ENCODE results near the gene MINDY4. TPM values are rescaled to one million over a fixed set of nuclear protein-coding genes. Genes with fewer than 3 reads are reported as not detected.

The MINDY4 gene
- total RNA-seq, 4 donors from 2014 or later: 8.4 to 31.1 (median 20.2) TPM

DNA sequence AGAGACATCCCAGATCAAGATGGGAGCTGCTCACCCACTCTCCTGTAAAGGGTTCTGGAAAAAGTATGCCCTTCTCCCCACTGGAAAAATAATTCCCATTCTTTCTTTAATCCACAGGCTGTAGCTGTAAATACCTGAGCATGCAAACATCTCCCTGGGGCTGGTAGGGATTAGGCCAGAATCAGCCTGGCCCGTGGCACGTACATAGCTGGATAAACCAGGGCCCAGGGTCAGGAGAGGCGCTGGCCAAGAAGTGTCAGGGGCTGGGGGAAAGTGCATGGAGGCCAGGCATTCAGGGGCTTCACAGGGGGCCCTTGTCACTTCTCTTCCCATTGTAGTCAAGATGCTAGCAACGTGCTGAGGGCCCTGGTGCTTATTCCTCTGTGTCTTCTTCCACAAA lies 109.7 kb downstream of the MINDY4 start:
- Histone ChIP-seq H3K27me3 (no peaks in the 10 kb centered on the region), H3K27ac (replicated peaks in 1 of 4) (peak overlapping the region; percentile 50 to 71 (median 57)), H3K4me1 (peaks cover 6 to 57% (median 43%) of the 10 kb centered on the region in 4 donors), H3K9me3 (no peaks in the 10 kb centered on the region), H3K4me3 (no peak overlapping the region), H3K36me3 (peaks cover 0 to 31% (median 18%) of the 10 kb centered on the region in 4 donors)
- no peak for DNase-seq (ENCODE audit: extremely low spot score)
- WGBS: 73% methylated on average over 4 of the region's 4 CpGs
- TF ChIP-seq POLR2AphosphoS5 (IDR thresholded peaks at IDR 0.05) (no peak), EP300 (IDR thresholded peaks at IDR 0.05) (no peak), POLR2A (IDR thresholded peaks at IDR 0.05; ENCODE audit: low read depth) (no peak)
- TF ChIP-seq, protein P1, sequence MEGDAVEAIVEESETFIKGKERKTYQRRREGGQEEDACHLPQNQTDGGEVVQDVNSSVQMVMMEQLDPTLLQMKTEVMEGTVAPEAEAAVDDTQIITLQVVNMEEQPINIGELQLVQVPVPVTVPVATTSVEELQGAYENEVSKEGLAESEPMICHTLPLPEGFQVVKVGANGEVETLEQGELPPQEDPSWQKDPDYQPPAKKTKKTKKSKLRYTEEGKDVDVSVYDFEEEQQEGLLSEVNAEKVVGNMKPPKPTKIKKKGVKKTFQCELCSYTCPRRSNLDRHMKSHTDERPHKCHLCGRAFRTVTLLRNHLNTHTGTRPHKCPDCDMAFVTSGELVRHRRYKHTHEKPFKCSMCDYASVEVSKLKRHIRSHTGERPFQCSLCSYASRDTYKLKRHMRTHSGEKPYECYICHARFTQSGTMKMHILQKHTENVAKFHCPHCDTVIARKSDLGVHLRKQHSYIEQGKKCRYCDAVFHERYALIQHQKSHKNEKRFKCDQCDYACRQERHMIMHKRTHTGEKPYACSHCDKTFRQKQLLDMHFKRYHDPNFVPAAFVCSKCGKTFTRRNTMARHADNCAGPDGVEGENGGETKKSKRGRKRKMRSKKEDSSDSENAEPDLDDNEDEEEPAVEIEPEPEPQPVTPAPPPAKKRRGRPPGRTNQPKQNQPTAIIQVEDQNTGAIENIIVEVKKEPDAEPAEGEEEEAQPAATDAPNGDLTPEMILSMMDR (IDR thresholded peaks at IDR 0.05): no peak
- intact Hi-C loops (cut with DNase I): no loop called here

DNA sequence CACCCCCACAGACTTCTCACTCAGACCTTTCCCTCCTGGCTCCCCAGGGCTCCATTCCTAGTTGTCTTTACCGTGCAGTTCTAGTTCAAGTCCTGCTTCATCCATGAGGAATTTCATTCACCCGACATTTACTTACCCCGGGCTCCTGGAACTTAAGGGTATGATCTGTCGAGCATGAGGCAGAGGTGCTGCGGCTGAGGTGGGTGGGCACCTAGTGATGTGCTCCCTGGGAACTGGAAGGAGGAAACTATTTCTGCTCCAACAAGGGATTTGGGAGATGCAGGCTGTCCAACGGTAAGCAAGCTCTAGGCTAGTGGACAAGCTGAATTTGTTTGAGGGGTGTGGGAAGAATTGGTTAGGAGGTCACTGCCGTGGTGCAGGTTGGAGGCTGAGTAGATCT lies 110.2 kb downstream of the MINDY4 start:
- peaks cover 0 to 31% (median 13%) of the 10 kb centered on the region in 4 donors for H3K36me3 ChIP-seq
- no peak overlapping the region for H3K4me3 ChIP-seq
- no peaks in the 10 kb centered on the region for H3K27me3 ChIP-seq
- 93% methylated on average over 7 of the region's 7 CpGs for WGBS
- intact Hi-C loops (cut with DNase I): no loop called here
- TF ChIP-seq POLR2A (IDR thresholded peaks at IDR 0.05; ENCODE audit: low read depth) (no peak), EP300 (IDR thresholded peaks at IDR 0.05) (no peak), POLR2AphosphoS5 (IDR thresholded peaks at IDR 0.05) (no peak)
- TF ChIP-seq, protein P1 (IDR thresholded peaks at IDR 0.05): no peak
- peaks cover 6 to 62% (median 48%) of the 10 kb centered on the region in 4 donors for H3K4me1 ChIP-seq
- H3K27ac ChIP-seq (replicated peaks in 1 of 4): peak overlapping the region; percentile 50 to 71 (median 57)
- no peak for DNase-seq (ENCODE audit: extremely low spot score)
- H3K9me3 ChIP-seq: no peaks in the 10 kb centered on the region

DNA sequence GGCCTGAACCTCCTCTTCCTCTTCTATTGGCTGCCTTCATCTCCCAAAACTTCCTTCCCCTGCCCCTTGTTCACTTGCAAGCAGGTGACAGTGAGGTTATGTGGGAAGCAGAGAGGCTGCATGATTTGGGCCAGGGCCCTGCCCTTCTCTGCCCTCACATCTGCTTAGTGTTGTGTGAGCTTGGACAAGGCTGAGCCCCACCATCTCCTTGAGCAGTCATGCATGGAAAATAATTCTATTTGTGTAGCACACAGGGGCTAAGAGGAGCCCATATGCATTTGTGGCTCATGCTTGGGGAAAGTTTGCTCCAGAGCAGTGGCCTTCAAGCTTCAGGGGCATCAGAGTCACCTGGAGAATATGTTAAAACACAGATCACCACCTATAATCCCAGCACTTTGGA lies 113.7 kb downstream of the MINDY4 start:
- no peak for DNase-seq (ENCODE audit: extremely low spot score)
- no peak overlapping the region for H3K27ac ChIP-seq (replicated peaks in 1 of 4)
- no peaks in the 10 kb centered on the region for H3K27me3 ChIP-seq
- TF ChIP-seq POLR2AphosphoS5 (IDR thresholded peaks at IDR 0.05) (no peak), POLR2A (IDR thresholded peaks at IDR 0.05; ENCODE audit: low read depth) (no peak), EP300 (IDR thresholded peaks at IDR 0.05) (no peak)
- TF ChIP-seq, protein P1 (IDR thresholded peaks at IDR 0.05): no peak
- no peaks in the 10 kb centered on the region for H3K9me3 ChIP-seq
- intact Hi-C loops (cut with DNase I): no loop called here
- H3K4me1 ChIP-seq: peaks cover 12 to 63% (median 54%) of the 10 kb centered on the region in 4 donors
- no peak overlapping the region for H3K4me3 ChIP-seq
- H3K36me3 ChIP-seq: peaks cover 0 to 25% (median 11%) of the 10 kb centered on the region in 4 donors

DNA sequence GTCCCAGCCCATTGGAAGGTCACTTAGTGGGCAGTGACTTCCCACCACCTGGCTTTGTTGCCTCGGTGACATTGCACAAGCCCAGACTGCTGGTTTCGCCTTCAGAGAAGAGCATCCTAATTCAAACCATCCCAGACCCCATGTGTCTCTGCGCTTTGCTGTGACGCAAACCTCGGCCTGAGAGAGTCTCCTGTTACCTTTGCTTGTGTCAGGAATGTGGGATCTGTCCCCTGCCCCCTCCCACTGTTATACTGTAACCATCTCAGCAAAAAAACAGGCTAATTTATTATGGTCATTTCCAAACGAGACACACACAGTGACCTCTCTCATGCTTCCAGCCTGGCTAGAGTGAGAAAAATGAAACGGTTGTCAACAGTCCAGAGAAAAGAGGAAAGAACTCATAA lies 115.4 kb downstream of the MINDY4 start:
- H3K9me3 ChIP-seq: no peaks in the 10 kb centered on the region
- no peak for TF ChIP-seq EP300 (IDR thresholded peaks at IDR 0.05)
- TF ChIP-seq POLR2A (IDR thresholded peaks at IDR 0.05; ENCODE audit: low read depth): no peak
- no peak for TF ChIP-seq POLR2AphosphoS5 (IDR thresholded peaks at IDR 0.05)
- TF ChIP-seq, protein P1 (IDR thresholded peaks at IDR 0.05): no peak
- intact Hi-C loops (cut with DNase I): no loop called here

DNA sequence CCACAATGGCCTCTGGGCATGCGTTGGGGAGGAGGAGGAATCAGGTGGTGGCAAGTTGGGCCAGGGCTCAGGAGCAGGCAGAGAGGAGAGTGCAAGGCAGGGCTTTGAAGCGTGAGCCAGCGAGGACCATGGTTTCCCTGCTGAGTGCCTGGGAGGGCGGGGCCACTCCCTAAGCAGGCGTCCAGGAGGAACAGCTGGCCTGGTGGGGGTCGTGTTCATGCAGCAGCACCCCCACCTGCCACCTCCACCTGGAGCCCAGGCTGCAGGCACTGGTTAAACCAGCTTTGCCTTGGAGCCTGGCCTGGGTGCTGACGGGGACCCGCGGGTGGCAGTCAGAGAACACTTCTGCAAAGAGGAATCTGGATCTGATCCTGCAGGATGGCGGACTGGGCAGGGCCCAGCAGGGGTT lies 116.3 kb downstream of the MINDY4 start:
- 47% methylated on average over 3 of the region's 10 CpGs for WGBS
- no peak for DNase-seq (ENCODE audit: extremely low spot score)
- Histone ChIP-seq H3K36me3 (peaks cover 0 to 28% (median 13%) of the 10 kb centered on the region in 4 donors), H3K9me3 (no peaks in the 10 kb centered on the region), H3K4me3 (no peak overlapping the region), H3K4me1 (peaks cover 12 to 48% (median 41%) of the 10 kb centered on the region in 4 donors), H3K27me3 (no peaks in the 10 kb centered on the region), H3K27ac (replicated peaks in 1 of 4) (peak overlapping the region; percentile 66 to 74 (median 70))
- TF ChIP-seq POLR2A (IDR thresholded peaks at IDR 0.05; ENCODE audit: low read depth): no peak
- intact Hi-C loops (cut with DNase I): no loop called here

More for the DNA sequence above, 115.4 kb downstream of the MINDY4 start:
- 56% methylated on average over 6 of the region's 7 CpGs for WGBS
- peak overlapping the region; percentile 66 to 74 (median 70) for H3K27ac ChIP-seq (replicated peaks in 1 of 4)
- peaks cover 0 to 25% (median 11%) of the 10 kb centered on the region in 4 donors for H3K36me3 ChIP-seq
- no peak overlapping the region for H3K4me3 ChIP-seq
- DNase-seq (ENCODE audit: extremely low spot score): no peak
- H3K27me3 ChIP-seq: no peaks in the 10 kb centered on the region
- H3K4me1 ChIP-seq: peaks cover 12 to 46% (median 37%) of the 10 kb centered on the region in 4 donors
